HCT116 (cell line): ENCODE measurements around the gene GPRC5B. TPM values are rescaled to one million over a fixed set of nuclear protein-coding genes. Genes with fewer than 3 reads are reported as not detected.

Experiments
- ATAC-seq: fragments of 200-7000 bp; cut with Tn5 transposase; 2 replicates; pipeline ENCODE4 v1.9.1; 2020; ENCODE audit warnings: mild to moderate bottlenecking, moderate library complexity
- BruUV-seq: library from RNA; stranded (reverse); fragments of 400-500 nt; replicated peaks from 2 replicates; lab custom pipeline; 2021; lab: Mats Ljungman, UMichigan
- CTCF ChIA-PET: fragments of 300-600 bp; sonication (Branson Sonifier 250); formaldehyde crosslinking; loops from one replicate; lab custom pipeline; 2021; ENCODE audit warnings: antibody characterized with exemption; lab: Charles Lee
- POLR2A ChIA-PET: fragments of 300-600, 350-600 bp; sonication (Branson Sonifier 250); formaldehyde crosslinking; loops from one replicate; lab custom pipeline; 2021; ENCODE audit warnings: antibody characterized with exemption; lab: Charles Lee
- RAD21 ChIA-PET, 2 experiments: fragments of 300-600 bp; sonication (Branson Sonifier 250); formaldehyde crosslinking; loops; one replicate each; lab custom pipeline; 2023; ENCODE audit warnings: low total read pairs in 2 of 2; ENCODE audit not compliant: uncharacterized antibody in 2 of 2, unreplicated experiment in 2 of 2, low non-redundant PET in 1 of 2; lab: Charles Lee
- DNase-seq: peaks from one replicate; pipeline ENCODE4 v3.0.0-alpha.2; 2010; ENCODE audit warnings: low read depth, low spot score
- H2AFZ ChIP-seq: fragments of 200-600 bp; shearing (Covaris generic), sonication (generic); 2 replicates; pipeline ENCODE4 v1.6.1; 2017; ENCODE audit warnings: low read depth, mixed run types, mixed read lengths, antibody characterized with exemption, low read length; ENCODE audit not compliant: poor library complexity, severe bottlenecking
- H3K27ac ChIP-seq: 2 replicates; pipeline ENCODE4 v1.5.1; 2012; ENCODE audit warnings: low read depth, low read length
- H3K27me3 ChIP-seq: fragments of 200-600 bp; sonication (generic); 2 replicates; pipeline ENCODE4 v1.6.1; 2016; ENCODE audit warnings: mixed run types, low read length, mixed read lengths; ENCODE audit not compliant: insufficient read depth
- H3K36me3 ChIP-seq, 2 experiments: fragments of 200-500 bp in 1 of 2; fragments of 200-600 bp in 1 of 2; sonication (Bioruptor generic) in 1 of 2; sonication (generic) in 1 of 2; 2 replicates each; pipeline versions ENCODE4 v1.5.1 to v1.6.1; 2014 to 2016; ENCODE audit warnings: low read length in 2 of 2, inconsistent platforms in 1 of 2, mixed read lengths in 1 of 2, mixed run types in 1 of 2; ENCODE audit not compliant: insufficient read depth in 2 of 2, control insufficient read depth in 1 of 2
- H3K4me1 ChIP-seq, 2 experiments: fragments of 200-600 bp in 1 of 2; sonication (generic) in 1 of 2; 2 replicates each; pipeline versions ENCODE4 v1.5.1 to v1.6.1; 2012 to 2017; ENCODE audit warnings: low read length in 2 of 2, inconsistent platforms in 1 of 2, mild to moderate bottlenecking in 1 of 2, mixed read lengths in 1 of 2, mixed run types in 1 of 2, moderate library complexity in 1 of 2; ENCODE audit not compliant: insufficient read depth in 2 of 2, control insufficient read depth in 1 of 2
- H3K4me2 ChIP-seq: fragments of 200-600 bp; sonication (generic); 2 replicates; pipeline ENCODE4 v1.6.1; 2017; ENCODE audit warnings: mixed run types, low read length, mixed read lengths
- H3K4me3 ChIP-seq, 2 experiments: fragments of 200-600 bp in 1 of 2; sonication (generic) in 1 of 2; replicated peaks in 1 of 2; 2 replicates each; pipeline ENCODE4 v1.5.1; 2011 to 2016; ENCODE audit warnings: low read length in 2 of 2, control low read depth in 1 of 2, low read depth in 1 of 2, mild to moderate bottlenecking in 1 of 2, mixed read lengths in 1 of 2, mixed run types in 1 of 2
- H3K79me2 ChIP-seq: fragments of 200-600 bp; sonication (generic); 2 replicates; pipeline ENCODE4 v1.6.1; 2017; ENCODE audit warnings: mild to moderate bottlenecking, mixed run types, low read length, moderate library complexity, mixed read lengths; ENCODE audit not compliant: insufficient read depth
- H3K9ac ChIP-seq: fragments of 200-600 bp; sonication (generic); 2 replicates; pipeline ENCODE4 v1.6.1; 2016; ENCODE audit warnings: low read length, mixed read lengths
- H3K9me2 ChIP-seq: fragments of 200-600 bp; sonication (generic), shearing (Covaris generic); 2 replicates; pipeline ENCODE4 v1.6.1; 2017; ENCODE audit warnings: mixed run types, mild to moderate bottlenecking, moderate library complexity; ENCODE audit not compliant: insufficient read depth
- H3K9me3 ChIP-seq, 2 experiments: fragments of 200-500 bp in 1 of 2; fragments of 200-600 bp in 1 of 2; sonication (Bioruptor generic) in 1 of 2; sonication (generic) in 1 of 2; 2 replicates each; pipeline ENCODE4 v1.6.1; 2014 to 2017; ENCODE audit warnings: low read length in 2 of 2, mixed read lengths in 2 of 2, inconsistent platforms in 1 of 2, low read depth in 1 of 2, mild to moderate bottlenecking in 1 of 2, mixed run types in 1 of 2, moderate library complexity in 1 of 2; ENCODE audit not compliant: control insufficient read depth in 1 of 2, insufficient read depth in 1 of 2
- H4K20me1 ChIP-seq: fragments of 200-600 bp; sonication (generic), shearing (Covaris generic); 2 replicates; pipeline ENCODE4 v1.6.1; 2017; ENCODE audit warnings: mixed run types, mild to moderate bottlenecking, moderate library complexity; ENCODE audit not compliant: insufficient read depth
- ATF3 ChIP-seq: IDR thresholded peaks from 2 replicates; pipeline ENCODE4 v1.6.1; 2012
- CTCF ChIP-seq, 3 experiments: fragments of 200-600 bp in 1 of 3; sonication (generic) in 1 of 3; IDR thresholded peaks in 2 of 3; conservative IDR thresholded peaks in 1 of 3; 2 replicates each; pipeline ENCODE4 v1.5.1; 2012 to 2017; ENCODE audit warnings: low read depth in 2 of 3, low read length in 2 of 3, antibody characterized with exemption in 1 of 3, borderline replicate concordance in 1 of 3, control low read depth in 1 of 3, mild to moderate bottlenecking in 1 of 3, mixed read lengths in 1 of 3, mixed run types in 1 of 3, moderate library complexity in 1 of 3; ENCODE audit not compliant: insufficient read depth in 1 of 3
- EGR1 ChIP-seq: IDR thresholded peaks from 2 replicates; pipeline ENCODE4 v1.6.1; 2012; ENCODE audit warnings: low read depth
- FOSL1 ChIP-seq: IDR thresholded peaks from 2 replicates; pipeline ENCODE4 v1.6.1; 2012; ENCODE audit warnings: low read depth
- RAD21 ChIP-seq: IDR thresholded peaks from 2 replicates; pipeline ENCODE4 v1.6.1; 2012; ENCODE audit warnings: low read depth, mild to moderate bottlenecking
- SP1 ChIP-seq: IDR thresholded peaks from 2 replicates; pipeline ENCODE4 v1.6.1; 2012; ENCODE audit warnings: low read depth
- YY1 ChIP-seq: IDR thresholded peaks from 2 replicates; pipeline ENCODE4 v1.6.1; 2011; ENCODE audit warnings: low read length, low read depth, moderate library complexity, mild to moderate bottlenecking; ENCODE audit not compliant: insufficient replicate concordance; ENCODE audit errors: extremely low read depth
- ZNF274 ChIP-seq: fragments of 200-500 bp; sonication (Bioruptor generic); IDR thresholded peaks from 2 replicates; pipeline ENCODE4 v1.6.1; 2014; ENCODE audit warnings: mild to moderate bottlenecking, low read depth, low read length, inconsistent platforms
- intact Hi-C: fragments of 100-400 bp; cut with micrococcal nuclease; formaldehyde crosslinking; loops from 2 replicates; pipeline ENCODE4 v1.10.0; 2022
- total RNA-seq: library from RNA; stranded (reverse); gene quantifications from one replicate; pipeline ENCODE4 v1.2.1, GENCODE V29; 2021; ENCODE audit not compliant: unreplicated experiment

The GPRC5B gene
- total RNA-seq, 1 experiment from 2014 or later: 7.2 TPM

GRCh38 chr16:19908921-19909320 lies 24.3 kb upstream of the GPRC5B start (continued):
- no peak for TF ChIP-seq SP1
- TF ChIP-seq FOSL1: no peak
- TF ChIP-seq ATF3: no peak
- TF ChIP-seq ZNF274: no peak
- no peak for TF ChIP-seq EGR1

GRCh38 chr16:19907161-19907992 lies 22.7 kb upstream of the GPRC5B start:
- BruUV-seq: no TSS peak
- CTCF ChIA-PET: interaction anchor here (0.6 to 5.1 kb wide), 46 partner anchors 9 to 792 kb away, joined by 3 to 232 read pairs (median 4); no protein-coding TSS in a partner anchor
- H3K79me2 ChIP-seq: no peaks in the 10 kb centered on the region

More at GRCh38 chr16:19907161-19907992, 22.7 kb upstream of the GPRC5B start:
- no peak overlapping the region for H3K4me3 ChIP-seq
- H3K27ac ChIP-seq: no peak overlapping the region
- H3K9me2 ChIP-seq: no peaks in the 10 kb centered on the region
- H3K4me1 ChIP-seq: peaks cover 0 to 8% of the 10 kb centered on the region in 2 experiments; a peak in 2 of 4 replicates
- POLR2A ChIA-PET: interaction anchor here (0.6 to 1.5 kb wide), 3 partner anchors 393 to 476 kb away, joined by 3 to 9 read pairs (median 8); no protein-coding TSS in a partner anchor
- H2AFZ ChIP-seq: peak overlapping the region; percentile 47
- no peaks in the 10 kb centered on the region for H3K9me3 ChIP-seq
- no peak overlapping the region for H3K9ac ChIP-seq
- H4K20me1 ChIP-seq: no peaks in the 10 kb centered on the region
- H3K36me3 ChIP-seq: no peaks in the 10 kb centered on the region
- TF ChIP-seq RAD21 (peak; percentile 94), YY1 (peak; percentile 6), ATF3 (no peak), CTCF (IDR thresholded peaks at IDR 0.05 in 2 of 3, conservative IDR thresholded peaks at IDR 0.05 in 1 of 3; ENCODE audit: borderline replicate concordance in 1 of 3, insufficient read depth in 1 of 3, low read depth in 2 of 3, low read length in 2 of 3) (peak; percentile 95 to 99 (median 98))
- TF ChIP-seq, all 23 proteins: peak for 3
- peak; percentile 99 for ATAC-seq
- DNase-seq: peak; percentile 62
- Histone ChIP-seq H3K4me2 (peak overlapping the region; percentile 59), H3K27me3 (no peaks in the 10 kb centered on the region)
- intact Hi-C loops: loop anchor here (1.0 to 10.0 kb wide), 3 partner anchors 393 to 797 kb away; no protein-coding TSS in a partner anchor
- RAD21 ChIA-PET: interaction anchor here (0.5 to 1.7 kb wide), 14 partner anchors 8 to 478 kb away, joined by 3 to 28 read pairs (median 5); no protein-coding TSS in a partner anchor
